ENCODE measurements around the gene PRR7.

DNA sequence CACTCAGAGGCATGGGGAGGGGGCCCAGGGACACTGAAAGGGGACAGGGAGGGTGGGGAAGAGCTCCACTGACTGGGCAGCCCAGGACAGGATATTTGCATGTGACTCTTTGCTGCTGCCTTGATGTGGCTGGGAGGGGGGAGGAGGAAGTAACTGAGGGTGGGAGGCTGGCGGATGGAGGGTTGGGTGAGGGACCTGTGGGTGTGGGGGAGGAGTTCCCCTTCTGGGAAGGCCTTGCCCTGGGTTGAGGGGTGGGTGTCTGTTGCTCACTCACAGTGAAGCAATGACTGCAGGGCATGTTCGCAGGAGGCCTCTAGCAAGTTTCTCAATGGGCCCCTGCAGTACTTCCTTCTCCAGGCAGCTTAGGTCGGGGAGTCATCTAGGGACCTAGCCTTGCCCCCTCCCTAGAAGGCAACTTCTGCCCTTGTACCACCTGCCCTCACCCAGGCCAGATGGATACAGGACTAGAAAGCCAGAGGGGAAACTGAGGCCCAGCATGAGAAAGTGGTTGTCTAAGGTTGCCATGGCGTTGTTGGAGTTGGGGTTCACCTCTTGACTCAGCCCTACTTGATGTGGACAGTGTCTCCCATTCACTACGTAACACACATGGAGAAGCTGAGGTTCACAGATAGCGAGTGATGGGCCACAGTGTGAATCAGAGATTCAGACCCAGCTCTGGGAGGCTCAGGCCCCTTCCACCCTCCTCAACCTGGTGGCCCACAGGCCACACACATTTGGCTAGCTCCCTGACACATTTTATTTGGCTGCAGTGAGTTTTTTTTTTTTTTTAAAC, 17.2 kb upstream of the PRR7 start:
- no peak for TF ChIP-seq EZH2phosphoT487 (IDR thresholded peaks at IDR 0.05; ENCODE audit: insufficient read depth, low read depth)
- TF ChIP-seq EZH2 (IDR thresholded peaks at IDR 0.05; ENCODE audit: insufficient read depth, poor library complexity, severe bottlenecking) = no peak
